ENCODE measurements around the gene ZNF558. TPM values are rescaled to one million over a fixed set of nuclear protein-coding genes. Genes with fewer than 3 reads are reported as not detected.

The ZNF558 gene
- total RNA-seq (10 to 100 TPM; 23.7 to 42.2 (median 40.2) TPM), total RNA-seq (23.3 to 85.1 (median 53.0) reads per million in 29 experiments)
- 32.5 TPM for total RNA-seq (2013)

- DNase-seq, result peak; percentile 97 to 100 (median 100)
- Mint-ChIP-seq H3K36me3 (peaks cover 14% of the 10 kb centered on the region), H3K27ac (peak within 1 kb of the TSS; percentile 95), H3K27me3 (no peaks in the 10 kb centered on the region), H3K4me3 (peak within 1 kb of the TSS; percentile 84 to 87 (median 85)), H3K9me3 (no peaks in the 10 kb centered on the region), H3K4me1 (peaks cover 24 to 30% (median 29%) of the 10 kb centered on the region in 3 donors)
- Histone ChIP-seq H3K27ac (ENCODE audit: low read length) (peak within 1 kb of the TSS; percentile 90), H3K9me3 (no peaks in the 10 kb centered on the region), H3K4me1 (ENCODE audit: control insufficient read depth in 1 of 2, extremely low read depth in 1 of 2, insufficient read depth in 2 of 2, low read length in 2 of 2) (peaks cover 8 to 18% of the 10 kb centered on the region in 2 experiments), H3K36me3 (ENCODE audit: control insufficient read depth in 2 of 2, extremely low read depth in 1 of 2, insufficient read depth in 1 of 2, low read length in 1 of 2) (peaks cover 0 to 5% of the 10 kb centered on the region in 2 donors), H3K4me3 (ENCODE audit: control insufficient read depth in 1 of 2, extremely low read depth in 1 of 2, low read length in 1 of 2) (peak within 1 kb of the TSS; percentile 78 to 84), H3K27me3 (replicated peaks in 1 of 2; ENCODE audit: control insufficient read depth in 2 of 2, extremely low read depth in 1 of 2, insufficient read depth in 2 of 2, low read length in 1 of 2) (no peaks in the 10 kb centered on the region)
- ATAC-seq (replicated peaks in 1 of 4), result peak; percentile 84 to 89 (median 86)
- ChIA-PET POLR2A (interaction anchor here in 1 of 2 donors (0.6 kb wide), 1 partner anchor 131 kb away, joined by 4 read pairs; no protein-coding TSS in a partner anchor), CTCF (interaction anchor here in 1 of 2 donors (0.6 to 0.7 kb wide), 2 partner anchors 238 to 912 kb away, joined by 3 to 4 read pairs; partner anchors contain the start of gene SNAPC2)
- WGBS (ENCODE audit: insufficient coverage), result under 1% methylated on average over 72 of the region's 78 CpGs
These were observed at the start of gene ZNF558, which contains the start of gene MBD3L1 for GRCh38 chr19:8832132-8833021. ZNF558 (minus strand) TSS chr19:8832304; CDS start chr19:8822659, 9,645 bp downstream. MBD3L1 (plus strand) TSS chr19:8832377; CDS start chr19:8842679, 10,302 bp downstream.

GRCh38 chr19:8881512-8881911 is 49.4 kb upstream of the ZNF558 start:
- Mint-ChIP-seq H3K9me3 (peaks cover 10 to 17% (median 16%) of the 10 kb centered on the region in 3 donors), H3K4me1 (no peaks in the 10 kb centered on the region), H3K27ac (no peak overlapping the region), H3K36me3 (peaks cover 3% of the 10 kb centered on the region), H3K4me3 (no peak overlapping the region), H3K27me3 (peaks cover 17 to 23% of the 10 kb centered on the region in 2 donors)
- peaks cover 0 to 21% of the 10 kb centered on the region in 2 experiments for H3K27me3 ChIP-seq (replicated peaks in 1 of 2; ENCODE audit: control insufficient read depth in 2 of 2, extremely low read depth in 1 of 2, insufficient read depth in 2 of 2, low read length in 1 of 2)
- no peak for ATAC-seq (replicated peaks in 1 of 4)
- DNase-seq, result no peak
- H3K9me3 ChIP-seq, result no peaks in the 10 kb centered on the region
- H3K4me3 ChIP-seq (ENCODE audit: control insufficient read depth in 1 of 2, extremely low read depth in 1 of 2, low read length in 1 of 2), result no peak overlapping the region
- no peaks in the 10 kb centered on the region for H3K36me3 ChIP-seq (ENCODE audit: control insufficient read depth in 2 of 2, extremely low read depth in 1 of 2, insufficient read depth in 1 of 2, low read length in 1 of 2)
- ChIA-PET POLR2A (no interaction called here), CTCF (no interaction called here)
- no peaks in the 10 kb centered on the region for H3K4me1 ChIP-seq (ENCODE audit: control insufficient read depth in 1 of 2, extremely low read depth in 1 of 2, insufficient read depth in 2 of 2, low read length in 2 of 2)
- H3K27ac ChIP-seq (ENCODE audit: low read length), result no peak overlapping the region

- POLR2A ChIA-PET, result no interaction called here
These were observed 48.9 kb upstream of the ZNF558 start for GRCh38 chr19:8880868-8881488.

DNA sequence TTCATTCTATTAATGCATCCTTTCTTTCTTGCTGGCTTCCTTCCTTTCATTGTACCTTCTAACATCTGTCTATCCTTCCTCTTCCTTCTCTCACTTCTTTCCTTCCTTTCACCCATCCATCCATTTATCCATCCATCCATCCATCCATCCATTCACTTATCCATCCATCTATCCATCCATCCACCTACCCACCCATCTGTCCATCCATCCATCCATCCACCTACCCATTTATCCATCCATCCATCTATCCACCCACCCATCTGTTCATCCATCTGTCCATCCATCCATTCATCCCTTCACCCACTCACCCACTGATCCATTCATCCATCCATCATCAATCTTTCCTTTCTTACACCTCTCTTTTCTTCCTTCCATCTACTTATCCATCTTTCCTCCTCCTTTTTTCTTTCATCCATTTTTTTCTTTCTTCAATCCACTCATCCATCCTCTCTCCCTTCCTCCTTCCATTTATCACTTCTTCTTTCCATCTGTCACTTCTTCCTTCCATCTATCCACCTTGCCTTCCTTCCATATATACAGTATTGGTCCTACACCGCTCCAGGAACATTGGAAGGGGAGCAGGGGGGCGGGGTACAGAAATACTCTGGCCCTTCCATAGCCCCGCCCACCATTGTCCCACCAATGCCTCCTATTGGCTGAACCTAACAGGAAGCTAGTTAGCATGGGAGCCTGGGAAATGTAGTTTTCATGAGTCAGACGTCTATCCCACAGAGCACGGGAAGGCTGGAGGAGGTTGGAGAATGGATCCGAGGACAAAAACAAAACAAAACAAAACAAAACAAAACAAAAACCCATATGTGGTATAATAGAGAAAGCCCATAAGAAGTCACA is 46.0 kb upstream of the ZNF558 start:
- no peak overlapping the region for H3K4me3 Mint-ChIP-seq
- H3K27me3 Mint-ChIP-seq, result peaks cover 28 to 29% of the 10 kb centered on the region in 2 donors
- Histone ChIP-seq H3K27ac (ENCODE audit: low read length) (no peak overlapping the region), H3K27me3 (replicated peaks in 1 of 2; ENCODE audit: control insufficient read depth in 2 of 2, extremely low read depth in 1 of 2, insufficient read depth in 2 of 2, low read length in 1 of 2) (peaks cover 0 to 27% of the 10 kb centered on the region in 2 experiments), H3K36me3 (ENCODE audit: control insufficient read depth in 2 of 2, extremely low read depth in 1 of 2, insufficient read depth in 1 of 2, low read length in 1 of 2) (no peaks in the 10 kb centered on the region), H3K4me1 (ENCODE audit: control insufficient read depth in 1 of 2, extremely low read depth in 1 of 2, insufficient read depth in 2 of 2, low read length in 2 of 2) (no peaks in the 10 kb centered on the region), H3K4me3 (ENCODE audit: control insufficient read depth in 1 of 2, extremely low read depth in 1 of 2, low read length in 1 of 2) (no peak overlapping the region), H3K9me3 (no peaks in the 10 kb centered on the region)
- H3K4me1 Mint-ChIP-seq, result no peaks in the 10 kb centered on the region
- WGBS (ENCODE audit: insufficient coverage), result no CpG with 5 or more reads among the region's 6 CpGs
- ChIA-PET POLR2A (no interaction called here), CTCF (no interaction called here)
- H3K9me3 Mint-ChIP-seq, result peaks cover 10 to 16% (median 14%) of the 10 kb centered on the region in 3 donors
- DNase-seq, result no peak
- no peak overlapping the region for H3K27ac Mint-ChIP-seq
- no peak for ATAC-seq (replicated peaks in 1 of 4)
- peaks cover 3% of the 10 kb centered on the region for H3K36me3 Mint-ChIP-seq

More at GRCh38 chr19:8880868-8881488, 48.9 kb upstream of the ZNF558 start:
- no peak for DNase-seq
- Histone ChIP-seq H3K27ac (ENCODE audit: low read length) (no peak overlapping the region), H3K9me3 (no peaks in the 10 kb centered on the region), H3K27me3 (replicated peaks in 1 of 2; ENCODE audit: control insufficient read depth in 2 of 2, extremely low read depth in 1 of 2, insufficient read depth in 2 of 2, low read length in 1 of 2) (peaks cover 0 to 22% of the 10 kb centered on the region in 2 experiments), H3K36me3 (ENCODE audit: control insufficient read depth in 2 of 2, extremely low read depth in 1 of 2, insufficient read depth in 1 of 2, low read length in 1 of 2) (no peaks in the 10 kb centered on the region), H3K4me1 (ENCODE audit: control insufficient read depth in 1 of 2, extremely low read depth in 1 of 2, insufficient read depth in 2 of 2, low read length in 2 of 2) (no peaks in the 10 kb centered on the region), H3K4me3 (ENCODE audit: control insufficient read depth in 1 of 2, extremely low read depth in 1 of 2, low read length in 1 of 2) (no peak overlapping the region)
- H3K36me3 Mint-ChIP-seq, result peaks cover 3% of the 10 kb centered on the region
- H3K4me3 Mint-ChIP-seq, result no peak overlapping the region
- H3K9me3 Mint-ChIP-seq, result peaks cover 10 to 17% (median 16%) of the 10 kb centered on the region in 3 donors
- no peak overlapping the region for H3K27ac Mint-ChIP-seq
- H3K27me3 Mint-ChIP-seq, result peaks cover 18 to 23% of the 10 kb centered on the region in 2 donors
- 90% methylated on average over 2 of the region's 2 CpGs for WGBS (ENCODE audit: insufficient coverage)
- CTCF ChIA-PET, result no interaction called here
- ATAC-seq (replicated peaks in 1 of 4), result no peak
- H3K4me1 Mint-ChIP-seq, result no peaks in the 10 kb centered on the region

DNA sequence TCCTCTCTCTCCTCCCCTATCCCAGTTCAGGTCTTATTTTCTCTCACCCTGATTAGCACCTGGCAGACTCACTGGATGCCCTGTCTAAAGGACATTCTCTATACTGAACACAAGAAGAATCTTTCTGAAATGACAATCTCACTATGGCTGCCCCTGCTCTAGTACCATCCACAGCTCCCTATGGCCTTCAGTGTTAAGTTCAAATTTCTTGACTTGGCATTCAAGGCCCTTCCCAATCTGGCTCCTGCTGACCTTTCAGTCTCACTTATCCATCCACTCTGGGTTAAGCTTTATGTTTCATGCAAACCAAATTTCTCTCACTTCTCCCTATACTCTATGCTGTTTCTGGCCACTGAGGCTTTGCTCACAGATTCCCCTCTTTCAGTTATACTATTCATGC is 34.2 kb upstream of the ZNF558 start:
- Mint-ChIP-seq H3K36me3 (no peaks in the 10 kb centered on the region), H3K27ac (no peak overlapping the region), H3K9me3 (peaks cover 0 to 3% (median 0%) of the 10 kb centered on the region in 3 donors), H3K4me3 (no peak overlapping the region), H3K4me1 (no peaks in the 10 kb centered on the region), H3K27me3 (peaks cover 21 to 23% of the 10 kb centered on the region in 2 donors)
- ChIA-PET POLR2A (no interaction called here), CTCF (no interaction called here)
- Histone ChIP-seq H3K4me3 (ENCODE audit: control insufficient read depth in 1 of 2, extremely low read depth in 1 of 2, low read length in 1 of 2) (no peak overlapping the region), H3K27ac (ENCODE audit: low read length) (no peak overlapping the region), H3K4me1 (ENCODE audit: control insufficient read depth in 1 of 2, extremely low read depth in 1 of 2, insufficient read depth in 2 of 2, low read length in 2 of 2) (no peaks in the 10 kb centered on the region), H3K9me3 (no peaks in the 10 kb centered on the region), H3K36me3 (ENCODE audit: control insufficient read depth in 2 of 2, extremely low read depth in 1 of 2, insufficient read depth in 1 of 2, low read length in 1 of 2) (no peaks in the 10 kb centered on the region), H3K27me3 (replicated peaks in 1 of 2; ENCODE audit: control insufficient read depth in 2 of 2, extremely low read depth in 1 of 2, insufficient read depth in 2 of 2, low read length in 1 of 2) (peaks cover 0 to 15% of the 10 kb centered on the region in 2 experiments)
- no peak for DNase-seq
- no peak for ATAC-seq (replicated peaks in 1 of 4)

DNA sequence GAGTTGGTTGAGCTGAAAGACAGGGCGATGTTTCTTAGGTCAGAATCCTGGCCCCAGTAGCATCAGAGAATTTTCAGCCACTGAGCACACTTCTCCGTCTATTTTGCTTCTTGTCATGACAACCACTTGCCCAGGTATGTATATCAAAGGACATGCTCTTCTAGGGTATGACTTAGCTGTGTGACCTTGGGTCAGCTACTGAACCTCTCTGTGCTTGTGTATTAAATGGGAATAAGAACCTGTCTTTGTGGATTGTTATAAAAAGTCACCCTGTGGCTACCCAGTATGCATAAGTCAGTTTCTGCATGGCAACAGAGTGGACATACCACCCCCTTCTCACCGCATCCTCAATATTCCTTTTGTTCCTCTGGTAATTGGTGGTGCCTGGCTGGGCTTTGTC is 26.2 kb upstream of the ZNF558 start:
- H3K4me3 Mint-ChIP-seq, result no peak overlapping the region
- DNase-seq (no peak), ATAC-seq (replicated peaks in 1 of 4) (no peak)
- no peak overlapping the region for H3K27ac ChIP-seq (ENCODE audit: low read length)
- no peaks in the 10 kb centered on the region for H3K9me3 Mint-ChIP-seq
- H3K36me3 ChIP-seq (ENCODE audit: control insufficient read depth in 2 of 2, extremely low read depth in 1 of 2, insufficient read depth in 1 of 2, low read length in 1 of 2), result no peaks in the 10 kb centered on the region
- no peak overlapping the region for H3K27ac Mint-ChIP-seq
- WGBS (ENCODE audit: insufficient coverage), result 80% methylated on average over 1 of the region's 3 CpGs
- H3K4me1 Mint-ChIP-seq, result no peaks in the 10 kb centered on the region
- peaks cover 0 to 24% of the 10 kb centered on the region in 2 experiments for H3K27me3 ChIP-seq (replicated peaks in 1 of 2; ENCODE audit: control insufficient read depth in 2 of 2, extremely low read depth in 1 of 2, insufficient read depth in 2 of 2, low read length in 1 of 2)
- H3K27me3 Mint-ChIP-seq, result peaks cover 23 to 39% of the 10 kb centered on the region in 2 donors
- ChIA-PET POLR2A (no interaction called here), CTCF (interaction anchor here in 1 of 2 donors (0.6 kb wide), 1 partner anchor 195 kb away, joined by 4 read pairs; no protein-coding TSS in a partner anchor)
- H3K9me3 ChIP-seq, result no peaks in the 10 kb centered on the region
- no peak overlapping the region for H3K4me3 ChIP-seq (ENCODE audit: control insufficient read depth in 1 of 2, extremely low read depth in 1 of 2, low read length in 1 of 2)
- H3K4me1 ChIP-seq (ENCODE audit: control insufficient read depth in 1 of 2, extremely low read depth in 1 of 2, insufficient read depth in 2 of 2, low read length in 2 of 2), result no peaks in the 10 kb centered on the region
- H3K36me3 Mint-ChIP-seq, result no peaks in the 10 kb centered on the region

Measured in T-cell (primary cell).